SK-N-SH (cell line): Measurements from ENCODE around the gene MLST8. TPM values are rescaled to one million over a fixed set of nuclear protein-coding genes. Genes with fewer than 3 reads are reported as not detected.

ENCODE experiments used
- CTCF ChIA-PET: fragments of 300-600, 350-600 bp; formaldehyde crosslinking; extraction: SDS; loops from one replicate; lab custom pipeline; 2021; lab: Yijun Ruan, JAX
- POLR2A ChIA-PET: fragments of 350-600 bp; sonication (Branson Sonifier 250); formaldehyde crosslinking; extraction: SDS; loops from one replicate; lab custom pipeline; 2020; ENCODE audit warnings: antibody characterized with exemption, inconsistent platforms; lab: Yijun Ruan, JAX
- DNase-seq: peaks from one replicate; pipeline ENCODE4 v3.0.0; 2012
- H2AFZ ChIP-seq: fragments of 200-600 bp; sonication (generic); 2 replicates; pipeline ENCODE4 v1.8.1; 2016; ENCODE audit warnings: antibody characterized with exemption, mild to moderate bottlenecking, low read depth
- H3F3A ChIP-seq: fragments of 200-600 bp; sonication (generic); replicated peaks from 2 replicates; pipeline ENCODE3; 2016; ENCODE audit warnings: antibody characterized with exemption, mild to moderate bottlenecking; ENCODE audit not compliant: insufficient read depth
- H3K27ac ChIP-seq, 2 experiments: fragments of 200-500 bp in 1 of 2; fragments of 200-600 bp in 1 of 2; sonication (Bioruptor generic) in 1 of 2; sonication (generic), shearing (Covaris generic) in 1 of 2; 2 replicates each; pipeline versions ENCODE4 v1.5.1 to v1.6.1; 2014 to 2016; ENCODE audit warnings: low read depth in 2 of 2, inconsistent platforms in 1 of 2, low read length in 1 of 2, mild to moderate bottlenecking in 1 of 2, mixed read lengths in 1 of 2
- H3K27me3 ChIP-seq: fragments of 200-600 bp; sonication (generic), shearing (Covaris generic); 2 replicates; pipeline ENCODE4 v1.6.1; 2016; ENCODE audit warnings: mixed run types; ENCODE audit not compliant: insufficient read depth
- H3K36me3 ChIP-seq, 2 experiments: fragments of 200-500 bp in 1 of 2; fragments of 200-600 bp in 1 of 2; sonication (Bioruptor generic) in 1 of 2; sonication (generic) in 1 of 2; replicated peaks in 1 of 2; 2 replicates each; pipeline versions ENCODE3 to v1.5.1; 2014 to 2016; ENCODE audit warnings: low read length in 1 of 2, mild to moderate bottlenecking in 1 of 2; ENCODE audit not compliant: insufficient read depth in 2 of 2, control insufficient read depth in 1 of 2
- H3K4me1 ChIP-seq, 2 experiments: fragments of 200-500 bp in 1 of 2; fragments of 200-600 bp in 1 of 2; sonication (Bioruptor generic) in 1 of 2; sonication (generic), shearing (Covaris generic) in 1 of 2; 2 replicates each; pipeline versions ENCODE4 v1.5.1 to v1.6.1; 2014 to 2016; ENCODE audit warnings: low read depth in 1 of 2, low read length in 1 of 2, mixed run types in 1 of 2; ENCODE audit not compliant: insufficient read depth in 2 of 2, control insufficient read depth in 1 of 2
- H3K4me2 ChIP-seq: fragments of 200-600 bp; sonication (generic), shearing (Covaris generic); 2 replicates; pipeline ENCODE4 v1.6.1; 2017; ENCODE audit warnings: mixed run types
- H3K4me3 ChIP-seq, 2 experiments: fragments of 200-500 bp in 1 of 2; fragments of 200-600 bp in 1 of 2; sonication (Bioruptor generic) in 1 of 2; sonication (generic), shearing (Covaris generic) in 1 of 2; 2 replicates each; pipeline versions ENCODE4 v1.5.1 to v1.8.1; 2014 to 2016; ENCODE audit warnings: low read depth in 2 of 2, inconsistent platforms in 1 of 2, low read length in 1 of 2, mild to moderate bottlenecking in 1 of 2, mixed read lengths in 1 of 2, moderate library complexity in 1 of 2
- H3K79me2 ChIP-seq: fragments of 200-600 bp; sonication (generic); 2 replicates; pipeline ENCODE4 v1.8.1; 2017; ENCODE audit warnings: mild to moderate bottlenecking; ENCODE audit not compliant: insufficient read depth
- H3K9ac ChIP-seq: fragments of 200-600 bp; sonication (generic); 2 replicates; pipeline ENCODE4 v1.6.1; 2017; ENCODE audit warnings: mixed run types
- H3K9me2 ChIP-seq: fragments of 200-600 bp; sonication (generic); 2 replicates; pipeline ENCODE4 v1.6.1; 2017; ENCODE audit warnings: mixed run types
- H3K9me3 ChIP-seq: fragments of 200-600 bp; sonication (generic); 2 replicates; pipeline ENCODE4 v1.6.1; 2017; ENCODE audit warnings: mixed run types, mild to moderate bottlenecking, moderate library complexity
- H4K20me1 ChIP-seq: fragments of 200-600 bp; sonication (generic); 2 replicates; pipeline ENCODE4 v1.6.1; 2017; ENCODE audit warnings: mild to moderate bottlenecking, mixed run types; ENCODE audit not compliant: insufficient read depth
- CTCF ChIP-seq: fragments of 200-600 bp; sonication (generic); IDR thresholded peaks from 2 replicates; pipeline ENCODE4 v1.6.1; 2017; ENCODE audit warnings: antibody characterized with exemption, mild to moderate bottlenecking, moderate library complexity
- ELF1 ChIP-seq: IDR thresholded peaks from 2 replicates; pipeline ENCODE4 v1.4.0; 2012
- EP300 ChIP-seq, 2 experiments: IDR thresholded peaks; 2 replicates each; pipeline versions ENCODE4 v1.4.0 to v1.6.1; 2012; ENCODE audit warnings: borderline replicate concordance in 1 of 2, low read depth in 1 of 2, low read length in 1 of 2
- EZH2phosphoT487 ChIP-seq: fragments of 200-600 bp; sonication (generic); IDR thresholded peaks from 2 replicates; pipeline ENCODE4 v1.6.1; 2017; ENCODE audit warnings: low read depth, mixed run types, mild to moderate bottlenecking, antibody characterized with exemption, moderate library complexity, borderline replicate concordance
- FOSL2 ChIP-seq: IDR thresholded peaks from 2 replicates; pipeline ENCODE4 v1.4.0; 2012; ENCODE audit warnings: low read depth, mild to moderate bottlenecking, moderate library complexity, borderline replicate concordance
- FOXJ3 ChIP-seq: sonication (generic); formaldehyde crosslinking; IDR thresholded peaks from 2 replicates; pipeline ENCODE4 v1.5.1; 2020; ENCODE audit warnings: mild to moderate bottlenecking, missing genetic modification reagents
- FOXM1 ChIP-seq: IDR thresholded peaks from 2 replicates; pipeline ENCODE4 v1.4.0; 2012; ENCODE audit warnings: low read depth, mild to moderate bottlenecking
- GABPA ChIP-seq: IDR thresholded peaks from 2 replicates; pipeline ENCODE4 v1.4.0; 2012; ENCODE audit warnings: low read depth, mild to moderate bottlenecking
- IRF3 ChIP-seq: fragments of 150-350 bp; IDR thresholded peaks from 2 replicates; pipeline ENCODE4 v1.6.1; 2016; ENCODE audit warnings: mild to moderate bottlenecking, low read depth, low read length
- MXI1 ChIP-seq: IDR thresholded peaks from 2 replicates; pipeline ENCODE4 v1.6.1; 2012; ENCODE audit warnings: mild to moderate bottlenecking, low read depth, low read length, improper control_type of control experiment
- POLR2AphosphoS5 ChIP-seq: IDR thresholded peaks from 2 replicates; pipeline ENCODE4 v1.6.1; 2012; ENCODE audit warnings: low read depth, low read length
- RAD21 ChIP-seq: IDR thresholded peaks from 2 replicates; pipeline ENCODE4 v1.6.1; 2012; ENCODE audit warnings: mild to moderate bottlenecking, low read length
- REST ChIP-seq: IDR thresholded peaks from 2 replicates; pipeline ENCODE4 v1.6.1; 2012; ENCODE audit warnings: mild to moderate bottlenecking, low read depth, low read length, moderate library complexity
- RXRA ChIP-seq: IDR thresholded peaks from 2 replicates; pipeline ENCODE4 v1.4.0; 2012; ENCODE audit warnings: low read depth, mild to moderate bottlenecking, borderline replicate concordance
- SIN3A ChIP-seq: IDR thresholded peaks from 2 replicates; pipeline ENCODE4 v1.6.1; 2012; ENCODE audit warnings: low read depth, mild to moderate bottlenecking, low read length, moderate library complexity, borderline replicate concordance
- SMC3 ChIP-seq: IDR thresholded peaks from 2 replicates; pipeline ENCODE4 v1.6.1; 2012; ENCODE audit warnings: low read depth, low read length, improper control_type of control experiment
- TCF12 ChIP-seq: IDR thresholded peaks from 2 replicates; pipeline ENCODE4 v1.4.0; 2012
- whole genome bisulfite sequencing: methylation state at CpG from one replicate; pipeline ENCODE4 v1.1.6; 2017; ENCODE audit warnings: low lambda C conversion rate; 5-methylcytosine and 5-hydroxymethylcytosine counted together
- polyA plus RNA-seq, 3 experiments: library from polyadenylated mRNA; depleted of rRNA; stranded (reverse); fragments of >200 nt; gene quantifications; 2 replicates each; pipeline ENCODE4 v1.2.3, GENCODE V29; 2012

Gene MLST8
- polyA plus RNA-seq, 1 of the 3 experiments (the other 2 are of a cell fraction), result 85.4 TPM

GRCh38 chr16:2251296-2252111 lies 46.2 kb downstream of the MLST8 start, which contains the start of gene ECI1 (continued):
- TF ChIP-seq IRF3 (no peak), SIN3A (peak; percentile 71; the same call in 1 of the 2 replicates), GABPA (peak; percentile 64), RXRA (no peak), SMC3 (peak; percentile 24; the same call in 1 of the 2 replicates), FOSL2 (no peak; the same call in 1 of the 2 replicates), TCF12 (no peak), REST (peak; percentile 41; the same call in 1 of the 2 replicates), EP300 (IDR thresholded peaks at IDR 0.05; ENCODE audit: borderline replicate concordance in 1 of 2, low read depth in 1 of 2, low read length in 1 of 2) (0 out of 4 replicates have a peak, but pooled peaks of 1 of the 2 experiments have one; percentile 14)

DNA sequence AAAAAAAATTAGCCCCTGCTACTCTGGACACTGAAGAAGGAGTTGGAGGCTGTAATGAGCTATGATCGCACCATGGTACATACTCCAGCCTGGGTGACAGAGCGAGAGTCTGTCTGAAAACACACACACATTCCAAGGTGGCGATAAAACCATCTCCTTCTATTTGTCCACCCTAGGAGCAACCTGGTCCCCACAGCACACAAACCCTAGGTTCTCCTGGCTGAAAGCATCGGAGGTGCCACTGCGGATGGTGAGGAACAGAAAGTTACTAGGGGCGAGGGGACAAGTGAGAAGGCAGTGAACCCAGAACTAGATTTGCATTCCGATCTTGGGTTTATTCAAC lies 47.5 kb downstream of the MLST8 start:
- Histone ChIP-seq H3K4me2 (no peak overlapping the region), H3K4me1 (peaks cover 7 to 13% of the 10 kb centered on the region in 2 experiments; a peak in 1 of 4 replicates), H3K36me3 (peaks cover 32 to 56% of the 10 kb centered on the region in 2 experiments), H3K79me2 (peaks cover 55% of the 10 kb centered on the region), H3K27ac (peak overlapping the region in 1 of 2 experiments; percentile 73; a peak in 1 of 4 replicates), H3K4me3 (no peak overlapping the region), H3K9me2 (no peaks in the 10 kb centered on the region), H2AFZ (no peak overlapping the region), H3K9ac (no peak overlapping the region), H3K27me3 (no peaks in the 10 kb centered on the region), H4K20me1 (peaks cover 18% of the 10 kb centered on the region; the same call in 1 of the 2 replicates), H3K9me3 (no peaks in the 10 kb centered on the region), H3F3A (peaks cover 46% of the 10 kb centered on the region)
- ChIA-PET POLR2A (interaction anchor here (1.8 kb wide), 1 partner anchor 9 kb away, joined by 8 read pairs; no protein-coding TSS in a partner anchor), CTCF (interaction anchor here (1.8 to 3.5 kb wide), 5 partner anchors 9 to 249 kb away, joined by 8 to 33 read pairs (median 9); partner anchors contain the start of genes DNASE1L2 and RNPS1)
- WGBS, result 95% methylated on average over 7 of the region's 7 CpGs
- DNase-seq, result no peak
- TF ChIP-seq POLR2AphosphoS5 (no peak), RAD21 (no peak), REST (no peak), EZH2phosphoT487 (no peak), FOXJ3 (CRISPR knock-in tag) (no peak), ELF1 (no peak), EP300 (IDR thresholded peaks at IDR 0.05; ENCODE audit: borderline replicate concordance in 1 of 2, low read depth in 1 of 2, low read length in 1 of 2) (no peak), RXRA (no peak), GABPA (no peak), FOXM1 (no peak), CTCF (no peak), TCF12 (no peak), MXI1 (no peak)
